Measurements from ENCODE around the gene SNRNP35. TPM values are rescaled to one million over a fixed set of nuclear protein-coding genes. Genes with fewer than 3 reads are reported as not detected.

SNRNP35 gene
- total and polyA plus RNA-seq, 9 of the 15 experiments (the other 6 are each of a cell fraction or from before 2014, with no cell fraction given), result 17.7 to 41.0 (median 25.5) TPM

DNA sequence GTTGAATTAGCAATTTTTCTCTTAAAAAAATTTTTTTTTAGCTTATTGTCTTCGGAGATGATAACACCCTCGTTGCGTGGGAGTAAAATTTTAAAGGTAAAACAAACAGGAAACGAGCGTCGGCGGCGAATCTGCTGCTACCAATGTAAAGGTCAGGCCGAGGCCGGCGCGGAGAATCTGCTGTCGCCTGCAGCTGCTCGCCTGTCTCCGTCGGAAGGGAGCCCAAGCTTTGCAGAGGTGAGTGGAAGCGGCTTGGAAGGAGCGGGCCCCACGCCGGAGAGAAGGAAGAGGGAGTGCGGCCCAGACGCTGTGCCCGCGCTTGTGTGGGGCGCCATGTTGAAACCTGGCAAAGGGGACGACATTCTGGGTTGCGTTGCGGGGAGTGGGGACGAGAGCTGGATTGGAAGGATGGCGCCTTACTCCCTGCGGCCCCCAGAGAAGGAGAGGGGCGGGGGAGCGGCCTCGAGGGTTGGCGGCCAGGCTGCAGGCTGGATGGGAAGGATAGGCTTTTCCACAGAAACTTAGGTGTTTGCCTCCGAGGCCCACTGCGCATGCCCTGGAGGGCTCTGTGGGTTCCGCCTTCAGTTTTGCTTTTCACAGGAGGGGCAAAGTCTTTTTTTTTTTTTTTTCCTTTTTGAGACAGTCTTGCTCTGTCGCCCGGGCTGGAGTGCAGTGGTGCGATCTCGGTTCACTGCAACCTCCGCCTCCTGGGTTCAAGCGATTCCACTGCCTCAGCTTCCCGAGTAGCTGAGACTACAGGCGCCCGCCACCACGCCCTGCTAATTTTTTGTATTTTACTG lies at the start of gene SNRNP35 (continued):
- TF ChIP-seq, protein P1, sequence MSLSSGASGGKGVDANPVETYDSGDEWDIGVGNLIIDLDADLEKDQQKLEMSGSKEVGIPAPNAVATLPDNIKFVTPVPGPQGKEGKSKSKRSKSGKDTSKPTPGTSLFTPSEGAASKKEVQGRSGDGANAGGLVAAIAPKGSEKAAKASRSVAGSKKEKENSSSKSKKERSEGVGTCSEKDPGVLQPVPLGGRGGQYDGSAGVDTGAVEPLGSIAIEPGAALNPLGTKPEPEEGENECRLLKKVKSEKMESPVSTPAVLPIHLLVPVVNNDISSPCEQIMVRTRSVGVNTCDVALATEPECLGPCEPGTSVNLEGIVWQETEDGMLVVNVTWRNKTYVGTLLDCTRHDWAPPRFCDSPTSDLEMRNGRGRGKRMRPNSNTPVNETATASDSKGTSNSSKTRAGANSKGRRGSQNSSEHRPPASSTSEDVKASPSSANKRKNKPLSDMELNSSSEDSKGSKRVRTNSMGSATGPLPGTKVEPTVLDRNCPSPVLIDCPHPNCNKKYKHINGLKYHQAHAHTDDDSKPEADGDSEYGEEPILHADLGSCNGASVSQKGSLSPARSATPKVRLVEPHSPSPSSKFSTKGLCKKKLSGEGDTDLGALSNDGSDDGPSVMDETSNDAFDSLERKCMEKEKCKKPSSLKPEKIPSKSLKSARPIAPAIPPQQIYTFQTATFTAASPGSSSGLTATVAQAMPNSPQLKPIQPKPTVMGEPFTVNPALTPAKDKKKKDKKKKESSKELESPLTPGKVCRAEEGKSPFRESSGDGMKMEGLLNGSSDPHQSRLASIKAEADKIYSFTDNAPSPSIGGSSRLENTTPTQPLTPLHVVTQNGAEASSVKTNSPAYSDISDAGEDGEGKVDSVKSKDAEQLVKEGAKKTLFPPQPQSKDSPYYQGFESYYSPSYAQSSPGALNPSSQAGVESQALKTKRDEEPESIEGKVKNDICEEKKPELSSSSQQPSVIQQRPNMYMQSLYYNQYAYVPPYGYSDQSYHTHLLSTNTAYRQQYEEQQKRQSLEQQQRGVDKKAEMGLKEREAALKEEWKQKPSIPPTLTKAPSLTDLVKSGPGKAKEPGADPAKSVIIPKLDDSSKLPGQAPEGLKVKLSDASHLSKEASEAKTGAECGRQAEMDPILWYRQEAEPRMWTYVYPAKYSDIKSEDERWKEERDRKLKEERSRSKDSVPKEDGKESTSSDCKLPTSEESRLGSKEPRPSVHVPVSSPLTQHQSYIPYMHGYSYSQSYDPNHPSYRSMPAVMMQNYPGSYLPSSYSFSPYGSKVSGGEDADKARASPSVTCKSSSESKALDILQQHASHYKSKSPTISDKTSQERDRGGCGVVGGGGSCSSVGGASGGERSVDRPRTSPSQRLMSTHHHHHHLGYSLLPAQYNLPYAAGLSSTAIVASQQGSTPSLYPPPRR (CRISPR knock-in tag; IDR thresholded peaks at IDR 0.05; ENCODE audit: borderline replicate concordance), result no peak
- TF ChIP-seq HNRNPH1 (optimal IDR thresholded peaks at IDR 0.05; ENCODE audit: low read depth, low read length), result no peak
- no peak for TF ChIP-seq HDAC8 (tag; IDR thresholded peaks at IDR 0.05)
- no peak for TF ChIP-seq SAFB2 (IDR thresholded peaks at IDR 0.05; ENCODE audit: borderline replicate concordance, low read depth, low read length, severe bottlenecking)
- peak; percentile 35; the same call in 1 of the 2 replicates for TF ChIP-seq ZKSCAN1 (IDR thresholded peaks at IDR 0.05; ENCODE audit: low read depth, low read length)
- TF ChIP-seq, protein P2, sequence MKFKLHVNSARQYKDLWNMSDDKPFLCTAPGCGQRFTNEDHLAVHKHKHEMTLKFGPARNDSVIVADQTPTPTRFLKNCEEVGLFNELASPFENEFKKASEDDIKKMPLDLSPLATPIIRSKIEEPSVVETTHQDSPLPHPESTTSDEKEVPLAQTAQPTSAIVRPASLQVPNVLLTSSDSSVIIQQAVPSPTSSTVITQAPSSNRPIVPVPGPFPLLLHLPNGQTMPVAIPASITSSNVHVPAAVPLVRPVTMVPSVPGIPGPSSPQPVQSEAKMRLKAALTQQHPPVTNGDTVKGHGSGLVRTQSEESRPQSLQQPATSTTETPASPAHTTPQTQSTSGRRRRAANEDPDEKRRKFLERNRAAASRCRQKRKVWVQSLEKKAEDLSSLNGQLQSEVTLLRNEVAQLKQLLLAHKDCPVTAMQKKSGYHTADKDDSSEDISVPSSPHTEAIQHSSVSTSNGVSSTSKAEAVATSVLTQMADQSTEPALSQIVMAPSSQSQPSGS (CRISPR knock-in tag; IDR thresholded peaks at IDR 0.05), result no peak
- TF ChIP-seq ILF3 (IDR thresholded peaks at IDR 0.05; ENCODE audit: borderline replicate concordance), result no peak
- TF ChIP-seq SETDB1 (IDR thresholded peaks at IDR 0.05; ENCODE audit: low read length), result no peak
- TF ChIP-seq ZNF232 (CRISPR knock-in tag; IDR thresholded peaks at IDR 0.05), result 0 out of 2 replicates have a peak, but pooled peaks have one; percentile 68
- TF ChIP-seq, protein P3, sequence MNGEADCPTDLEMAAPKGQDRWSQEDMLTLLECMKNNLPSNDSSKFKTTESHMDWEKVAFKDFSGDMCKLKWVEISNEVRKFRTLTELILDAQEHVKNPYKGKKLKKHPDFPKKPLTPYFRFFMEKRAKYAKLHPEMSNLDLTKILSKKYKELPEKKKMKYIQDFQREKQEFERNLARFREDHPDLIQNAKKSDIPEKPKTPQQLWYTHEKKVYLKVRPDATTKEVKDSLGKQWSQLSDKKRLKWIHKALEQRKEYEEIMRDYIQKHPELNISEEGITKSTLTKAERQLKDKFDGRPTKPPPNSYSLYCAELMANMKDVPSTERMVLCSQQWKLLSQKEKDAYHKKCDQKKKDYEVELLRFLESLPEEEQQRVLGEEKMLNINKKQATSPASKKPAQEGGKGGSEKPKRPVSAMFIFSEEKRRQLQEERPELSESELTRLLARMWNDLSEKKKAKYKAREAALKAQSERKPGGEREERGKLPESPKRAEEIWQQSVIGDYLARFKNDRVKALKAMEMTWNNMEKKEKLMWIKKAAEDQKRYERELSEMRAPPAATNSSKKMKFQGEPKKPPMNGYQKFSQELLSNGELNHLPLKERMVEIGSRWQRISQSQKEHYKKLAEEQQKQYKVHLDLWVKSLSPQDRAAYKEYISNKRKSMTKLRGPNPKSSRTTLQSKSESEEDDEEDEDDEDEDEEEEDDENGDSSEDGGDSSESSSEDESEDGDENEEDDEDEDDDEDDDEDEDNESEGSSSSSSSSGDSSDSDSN (IDR thresholded peaks at IDR 0.05; ENCODE audit: borderline replicate concordance in 1 of 2, low read depth in 2 of 2, low read length in 2 of 2), result peak in 1 of 2 experiments; percentile 89; a peak in 1 of 4 replicates

All from K562 (cell line).